NCI-H82 treated with DMSO at 0.1 percent for 48 hours (cell line): ENCODE data around the gene LTBP1.

Source experiments
- DNase-seq: peaks from one replicate; lab custom pipeline; 2025; ENCODE audit not compliant: unreplicated experiment; lab: John Stamatoyannopoulos, UW

LTBP1 gene

DNA sequence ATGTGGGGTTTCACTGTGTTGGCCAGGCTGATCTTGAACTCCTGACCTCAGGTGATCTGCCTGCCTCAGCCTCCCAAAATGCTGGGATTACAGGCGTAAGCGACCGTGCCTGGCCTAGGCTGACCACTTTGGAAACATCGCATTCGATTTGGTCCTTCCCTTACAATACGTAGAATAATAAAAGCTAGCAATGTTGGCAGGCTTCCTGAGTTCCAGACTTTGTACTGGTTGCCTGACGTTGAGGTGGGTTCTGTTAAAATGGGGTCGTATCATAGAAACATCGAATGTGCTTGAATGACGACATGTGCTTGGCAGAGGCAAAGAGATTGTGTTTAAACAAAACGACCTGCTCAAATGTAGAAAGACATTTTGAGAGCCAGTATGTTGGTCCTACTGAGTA is 56.1 kb downstream of the LTBP1 start:
- no peak for DNase-seq

DNA sequence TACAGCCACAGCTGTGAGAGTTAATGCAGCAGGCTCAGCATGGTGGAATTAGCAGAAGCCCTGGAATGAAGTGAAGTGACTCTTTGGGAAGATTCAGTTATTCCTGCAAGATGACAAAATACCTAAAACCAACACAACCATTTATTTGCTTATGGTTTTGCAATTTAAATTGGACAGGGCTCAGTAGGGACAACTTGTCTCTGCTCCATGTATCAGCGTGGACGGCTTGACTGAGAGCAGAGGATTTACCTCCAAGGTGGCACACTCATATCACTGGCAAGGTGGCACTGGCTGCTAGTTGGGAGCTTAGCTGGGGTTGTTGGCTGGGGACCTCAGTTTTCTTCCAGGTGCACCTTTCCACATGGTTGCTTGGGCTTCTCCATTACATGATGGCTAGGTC is 58.3 kb downstream of the LTBP1 start:
- no peak for DNase-seq

DNA sequence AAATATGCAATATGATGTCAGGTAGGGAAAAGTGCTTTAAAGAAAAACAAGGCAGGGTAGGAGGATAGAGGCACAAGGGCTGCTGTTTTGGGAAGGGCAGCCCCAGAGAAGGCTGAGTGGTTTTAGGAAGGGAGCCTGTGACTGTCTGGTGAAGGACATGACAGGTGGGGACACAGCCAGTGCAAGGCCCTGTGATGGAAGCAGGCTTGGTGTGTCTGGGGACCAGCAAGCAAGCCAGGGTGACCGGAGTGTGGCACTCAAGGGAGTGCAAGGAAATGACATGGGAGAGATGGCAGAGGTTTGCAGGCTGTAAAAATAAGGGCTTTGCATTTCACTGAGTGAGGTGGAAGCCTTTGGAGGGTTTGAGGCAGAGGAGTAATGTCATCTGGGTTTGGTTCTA is 62.0 kb downstream of the LTBP1 start:
- no peak for DNase-seq

DNA sequence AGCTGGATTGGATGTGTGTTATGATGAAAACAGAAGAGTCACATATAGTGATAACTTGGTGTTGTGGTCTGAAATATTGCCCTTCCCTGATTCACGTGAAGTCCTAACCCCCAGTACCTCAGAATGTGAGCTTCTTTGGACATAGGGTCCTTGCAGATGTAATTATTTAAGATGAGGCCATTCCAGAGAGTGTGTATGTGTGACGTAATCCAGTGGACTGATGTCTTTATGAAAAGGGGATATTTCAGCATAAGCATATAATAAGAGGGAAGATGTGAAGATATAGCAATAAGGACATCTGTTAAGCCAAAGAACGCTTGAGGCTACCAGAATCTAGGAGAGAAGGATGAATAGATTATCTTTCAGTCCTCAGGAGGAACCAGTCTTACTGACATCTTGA is 62.5 kb downstream of the LTBP1 start:
- DNase-seq: no peak

DNA sequence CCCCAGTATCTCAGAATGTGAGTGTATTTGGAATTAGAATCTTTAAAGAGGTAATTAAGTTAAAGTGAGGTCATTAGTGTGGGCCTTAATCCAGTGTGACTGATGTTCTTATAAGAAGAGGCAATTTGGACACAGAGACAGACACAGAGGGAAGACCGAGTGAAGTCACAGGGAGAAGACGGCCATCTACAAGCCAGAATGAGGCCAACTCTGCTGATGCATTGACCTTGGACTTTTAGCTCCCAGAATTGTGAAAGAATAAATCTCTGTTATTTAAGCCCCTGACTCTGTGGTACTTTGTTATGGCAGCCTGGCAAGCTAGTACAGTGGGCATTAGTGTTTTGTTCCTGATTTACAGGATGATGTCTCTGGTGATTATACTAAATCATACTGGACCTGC is 64.6 kb downstream of the LTBP1 start:
- peak; percentile 31 for DNase-seq

DNA sequence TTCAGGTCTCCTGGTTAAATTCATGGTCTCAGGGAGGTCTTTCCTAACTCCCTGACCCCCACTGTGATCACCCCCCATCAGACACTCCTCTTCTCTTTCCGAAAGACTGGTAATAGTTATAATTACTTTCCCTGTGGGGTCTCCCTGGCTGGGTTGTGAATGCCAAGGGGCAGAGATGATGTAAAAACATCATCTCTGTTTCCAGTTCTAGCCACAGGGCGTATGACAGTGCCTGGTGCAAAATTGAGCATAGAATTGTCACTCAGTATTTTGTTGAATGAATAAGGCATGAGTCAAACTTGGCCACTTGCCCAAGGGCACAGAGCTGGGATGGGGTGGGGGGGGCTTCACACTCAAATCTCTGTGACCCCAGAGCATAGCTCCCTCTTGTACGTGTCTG is 65.2 kb downstream of the LTBP1 start:
- no peak for DNase-seq

DNA sequence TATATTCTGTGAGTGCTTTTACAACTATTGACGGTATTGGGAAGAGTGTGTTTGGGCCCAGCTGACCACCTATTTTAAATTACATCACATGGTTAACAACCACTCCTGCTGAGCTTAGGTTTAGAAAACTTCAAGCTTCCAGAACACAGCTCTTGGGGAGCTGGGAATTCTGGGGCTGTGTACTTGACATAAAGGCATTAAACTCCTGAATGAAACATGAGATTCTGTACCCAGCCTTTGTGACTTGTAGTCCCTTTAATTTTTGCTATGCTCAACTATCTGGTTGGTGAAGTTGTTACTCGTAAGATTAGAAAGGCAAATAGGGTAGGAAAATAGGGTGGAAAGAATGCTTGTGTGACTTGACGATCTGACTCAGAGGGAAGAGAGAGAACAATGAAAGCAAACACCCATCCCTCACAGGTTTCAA is 66.9 kb downstream of the LTBP1 start:
- no peak for DNase-seq

DNA sequence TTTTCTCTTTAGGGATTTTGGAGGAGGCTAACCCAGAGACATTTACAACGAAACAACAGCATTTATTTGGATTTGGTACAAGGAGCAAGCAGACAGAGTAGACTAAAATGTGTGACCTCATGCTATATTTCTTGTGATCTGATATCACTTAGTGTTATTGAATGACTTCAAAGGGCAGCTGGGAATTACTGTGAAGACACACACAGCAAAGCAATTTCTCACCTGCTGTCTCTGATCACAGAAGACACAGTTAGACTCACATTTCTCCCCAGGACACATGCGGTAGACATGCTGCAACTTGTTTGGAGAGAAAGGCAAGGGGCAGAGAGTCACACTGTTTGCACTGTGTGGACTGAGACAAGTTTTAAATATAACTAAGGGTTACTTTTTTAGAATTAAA is 67.5 kb downstream of the LTBP1 start:
- DNase-seq: no peak

DNA sequence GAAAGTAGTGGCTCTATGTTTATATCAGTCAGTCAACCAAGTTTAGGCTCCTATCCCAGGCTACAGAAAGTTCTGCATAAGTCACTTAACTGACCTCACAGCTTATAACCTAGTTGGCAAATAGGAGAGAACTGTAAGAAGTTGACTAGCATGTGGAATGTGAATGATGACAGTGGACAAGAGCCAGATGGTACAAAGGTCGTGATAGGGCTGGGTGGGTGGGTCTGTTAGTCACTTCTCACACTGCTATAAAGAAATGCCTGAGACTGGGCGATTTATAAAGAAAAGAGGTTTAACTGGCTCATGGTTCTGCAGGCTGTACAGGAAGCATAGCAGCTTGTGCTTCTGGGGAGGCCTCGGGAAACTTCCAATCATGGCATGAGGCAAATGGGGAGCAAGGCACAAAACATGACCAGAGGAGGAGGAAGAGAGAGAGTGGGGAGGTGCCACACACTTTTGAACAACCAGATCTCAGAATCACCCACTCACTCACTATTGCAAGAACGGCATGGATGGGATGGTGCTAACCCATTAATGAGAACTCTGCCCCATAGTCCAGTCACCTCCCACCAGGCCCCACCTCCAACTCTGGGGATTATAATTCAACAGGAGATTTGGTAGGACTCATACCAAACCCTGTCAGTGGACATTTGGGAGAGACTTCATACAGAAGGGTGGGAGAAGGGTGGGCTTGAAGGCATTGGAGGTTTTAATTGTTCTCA is 68.8 kb downstream of the LTBP1 start:
- no peak for DNase-seq

DNA sequence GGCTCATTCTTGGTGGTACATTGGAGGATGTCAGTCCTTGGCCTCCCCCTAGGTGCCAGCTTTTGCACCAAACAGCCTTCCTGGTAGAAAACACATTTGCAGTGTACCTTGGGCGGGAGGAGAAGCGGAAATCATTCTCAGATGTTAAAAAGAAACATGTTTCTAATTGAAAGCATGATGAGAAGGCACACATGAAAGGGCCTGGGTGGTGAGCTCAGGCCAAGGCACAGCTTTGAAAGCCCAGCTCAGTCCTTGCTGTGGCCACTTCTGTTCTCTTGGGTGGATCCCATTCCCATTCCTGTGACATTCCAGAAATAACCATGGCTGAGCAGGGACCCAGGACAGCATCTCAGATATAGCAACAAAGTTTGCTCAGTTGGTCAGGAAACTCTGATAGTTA is 71.5 kb downstream of the LTBP1 start:
- no peak for DNase-seq

DNA sequence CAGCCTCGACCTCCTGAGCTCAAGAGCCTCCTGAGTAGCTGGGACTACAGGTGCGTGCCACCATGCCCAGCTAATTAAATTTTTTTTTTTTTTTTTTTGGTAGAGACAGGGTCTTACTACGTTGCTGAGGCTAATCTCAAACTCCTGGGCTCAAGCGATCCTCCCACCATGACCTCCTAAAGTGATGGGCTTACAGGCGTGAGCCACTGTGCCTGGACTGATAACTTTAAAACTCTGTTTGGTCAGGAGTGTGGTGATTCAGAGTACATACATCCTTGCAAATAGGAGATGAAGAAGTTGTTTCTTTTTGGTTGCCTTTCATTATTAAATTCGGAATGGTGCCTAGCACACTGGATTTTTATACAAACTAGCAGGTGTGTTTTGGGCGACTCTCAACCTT is 73.0 kb downstream of the LTBP1 start:
- DNase-seq: no peak

DNA sequence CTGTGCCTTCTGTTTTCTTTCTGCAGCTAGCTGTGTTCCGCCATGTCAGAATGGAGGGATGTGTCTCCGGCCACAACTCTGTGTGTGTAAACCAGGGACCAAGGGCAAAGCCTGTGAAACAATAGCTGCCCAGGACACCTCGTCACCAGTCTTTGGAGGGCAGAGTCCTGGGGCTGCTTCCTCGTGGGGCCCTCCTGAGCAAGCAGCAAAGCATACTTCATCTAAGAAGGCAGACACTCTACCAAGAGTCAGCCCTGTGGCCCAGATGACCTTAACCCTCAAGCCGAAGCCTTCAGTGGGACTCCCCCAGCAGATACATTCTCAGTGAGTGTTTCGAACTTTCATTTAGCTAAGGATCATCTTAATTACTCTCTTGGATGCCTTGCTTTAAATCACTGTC is 74.1 kb downstream of the LTBP1 start:
- no peak for DNase-seq

DNA sequence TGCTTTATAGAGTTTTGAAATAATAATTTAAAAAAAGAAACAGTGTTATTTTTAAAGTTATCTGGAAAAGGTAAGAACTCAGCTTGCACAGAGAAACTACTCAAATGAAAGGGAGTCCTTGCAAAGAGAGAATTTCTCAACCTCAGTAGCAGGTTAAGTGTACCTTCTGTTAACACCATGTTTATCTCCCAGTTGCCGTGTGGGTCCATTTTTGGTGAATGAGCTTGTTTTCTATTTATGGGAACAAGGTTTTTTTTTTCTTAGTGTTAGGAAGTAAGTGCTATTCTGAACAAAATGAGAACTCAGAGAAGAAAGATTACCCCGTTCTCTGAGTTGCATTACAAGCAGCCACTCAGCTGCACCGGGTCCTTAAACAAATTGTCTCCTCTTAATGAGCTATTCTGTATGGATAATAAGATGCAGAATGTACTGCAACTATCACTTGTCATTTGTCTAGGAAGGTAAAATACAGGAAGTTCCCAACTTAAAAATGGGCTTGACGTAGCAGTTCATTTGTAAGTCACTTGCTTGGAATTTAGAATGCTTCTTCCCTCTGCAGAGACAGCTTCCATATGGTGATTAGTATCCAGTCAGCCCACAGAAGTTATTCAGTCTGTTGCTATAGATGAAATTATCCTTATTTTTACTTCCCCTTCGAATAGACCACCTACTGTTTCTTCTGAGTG is 74.9 kb downstream of the LTBP1 start:
- no peak for DNase-seq

DNA sequence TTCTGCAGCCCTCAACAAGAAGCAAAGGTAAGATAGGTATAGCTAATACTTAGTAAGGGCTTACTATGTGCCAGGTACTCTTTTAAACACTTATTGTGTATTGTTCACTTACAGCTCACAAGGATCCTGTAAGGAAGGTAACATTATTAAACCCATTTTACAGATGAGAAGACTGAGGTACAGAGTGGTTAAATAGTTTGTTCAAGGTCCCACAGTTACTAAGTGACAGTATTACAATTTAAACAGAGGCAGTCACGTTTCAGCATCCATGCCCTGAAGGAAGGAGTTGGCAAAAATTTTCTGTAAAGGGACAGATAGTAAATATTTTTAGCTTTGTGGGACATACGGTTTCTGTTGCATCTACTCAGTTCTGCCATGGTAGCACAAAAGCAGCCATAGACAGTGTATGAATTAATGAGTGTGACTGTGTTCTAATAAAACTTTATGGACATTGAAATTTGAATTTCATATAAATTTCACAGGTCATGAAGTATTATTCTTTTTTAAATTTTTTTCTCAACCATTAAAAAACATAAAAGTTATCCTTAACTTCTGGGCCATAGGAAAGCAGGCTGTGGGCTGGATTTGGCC is 75.7 kb downstream of the LTBP1 start:
- no peak for DNase-seq

DNA sequence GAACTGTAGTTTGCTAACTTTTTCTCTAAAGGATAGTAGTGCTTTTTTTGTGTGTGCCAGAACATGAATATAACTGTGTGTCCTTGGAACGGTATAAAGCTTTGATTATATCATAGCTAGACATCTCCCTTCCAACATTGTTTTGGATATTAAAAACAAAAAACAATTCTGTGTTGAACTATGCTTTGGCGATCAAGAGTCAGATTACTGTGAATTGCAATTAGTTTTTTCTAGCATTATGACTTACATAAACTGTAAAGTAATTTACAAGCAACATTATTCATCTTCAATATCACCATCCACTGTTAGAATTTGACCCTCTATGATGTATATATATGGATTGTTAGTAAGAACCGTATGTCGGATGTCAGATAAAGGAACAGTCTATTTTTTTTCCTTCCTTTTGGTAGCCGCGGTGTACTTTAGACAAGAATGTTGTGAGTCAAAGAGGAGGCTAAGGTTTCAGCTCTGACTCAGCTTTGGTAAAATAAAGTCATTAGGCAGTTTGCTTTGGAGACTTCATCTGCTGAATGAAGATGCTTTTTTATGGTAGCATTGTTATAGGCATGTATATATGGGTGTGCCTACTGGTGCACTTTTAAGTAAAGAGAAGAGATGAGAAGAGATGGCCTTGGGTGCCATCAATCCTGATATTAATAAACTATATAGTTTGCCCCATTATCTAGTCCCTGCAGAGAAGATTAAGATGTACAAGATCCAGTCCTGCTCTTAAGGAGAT is 76.4 kb downstream of the LTBP1 start:
- no peak for DNase-seq

DNA sequence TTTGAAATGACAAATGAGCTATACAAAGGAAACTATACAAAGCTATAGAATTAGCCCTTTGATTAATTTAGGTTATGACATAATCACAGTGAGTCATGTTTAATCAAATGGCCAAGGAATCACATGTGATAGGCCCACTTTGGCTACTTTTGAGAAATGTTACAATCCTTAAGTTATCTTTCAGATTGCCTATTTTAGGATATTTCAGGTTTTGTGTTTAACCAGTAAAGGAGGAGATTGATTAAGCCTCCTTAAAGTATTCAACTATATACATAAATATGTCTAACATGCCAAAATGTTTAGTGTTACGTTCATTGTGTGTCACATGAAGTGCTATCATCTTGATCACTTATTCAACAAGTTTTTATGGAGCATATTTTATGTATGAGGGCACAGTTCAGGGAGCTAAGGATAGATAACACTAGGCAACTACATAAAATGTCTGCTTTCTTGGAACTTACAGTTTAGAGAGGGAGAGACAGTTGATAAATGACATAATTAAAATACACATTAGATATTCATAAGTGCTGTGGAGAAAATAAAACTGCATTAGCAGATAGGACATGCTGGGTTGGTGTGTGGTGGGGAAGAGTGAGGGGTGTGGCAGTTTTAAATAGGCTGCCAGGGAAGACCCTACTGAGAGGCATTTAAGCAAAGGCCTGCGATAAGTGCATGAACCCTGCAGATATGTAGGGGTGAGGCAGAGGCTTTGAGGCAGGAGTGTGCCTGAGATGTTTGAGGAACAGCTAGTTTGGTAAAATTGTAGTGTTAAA is 77.2 kb downstream of the LTBP1 start:
- DNase-seq: no peak

DNA sequence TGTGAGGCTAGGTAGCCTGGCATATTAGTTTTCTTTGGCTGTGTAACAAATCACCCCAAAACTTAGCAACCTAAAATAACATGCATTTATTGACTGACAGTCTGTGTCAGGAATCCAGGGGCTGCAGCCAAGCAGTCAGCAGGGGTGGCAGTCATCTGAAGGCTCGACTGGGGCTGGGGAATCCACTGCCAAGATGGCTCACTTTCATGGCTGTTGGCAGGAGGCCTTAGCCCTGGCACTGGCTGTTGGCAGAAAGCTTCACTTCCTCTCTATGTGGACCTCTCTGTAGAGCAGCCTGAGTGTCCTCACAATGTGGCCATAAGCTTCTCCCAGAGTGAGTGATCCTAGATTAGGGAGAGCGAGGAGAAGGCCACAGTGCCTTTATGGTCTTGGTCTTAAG is 78.0 kb downstream of the LTBP1 start:
- DNase-seq: no peak

DNA sequence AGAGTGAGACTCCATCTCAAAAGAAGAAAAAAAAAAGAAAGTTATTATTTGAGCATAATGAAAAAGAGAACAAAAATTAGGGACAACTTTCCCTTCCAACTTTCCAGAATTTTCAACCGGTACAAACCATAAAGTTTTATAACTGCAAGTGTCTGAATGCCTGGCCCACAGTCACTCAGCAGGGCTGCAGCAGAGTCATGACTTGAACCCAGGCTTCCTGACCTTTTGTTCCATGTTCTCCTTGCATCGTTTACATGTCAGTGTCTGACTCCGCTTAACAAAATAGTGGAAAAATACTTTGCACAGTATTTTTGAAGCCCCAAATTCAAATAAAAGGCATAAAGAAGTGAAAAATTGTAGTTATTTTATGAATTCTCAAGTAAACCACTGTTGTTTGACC is 82.7 kb downstream of the LTBP1 start:
- DNase-seq: no peak

DNA sequence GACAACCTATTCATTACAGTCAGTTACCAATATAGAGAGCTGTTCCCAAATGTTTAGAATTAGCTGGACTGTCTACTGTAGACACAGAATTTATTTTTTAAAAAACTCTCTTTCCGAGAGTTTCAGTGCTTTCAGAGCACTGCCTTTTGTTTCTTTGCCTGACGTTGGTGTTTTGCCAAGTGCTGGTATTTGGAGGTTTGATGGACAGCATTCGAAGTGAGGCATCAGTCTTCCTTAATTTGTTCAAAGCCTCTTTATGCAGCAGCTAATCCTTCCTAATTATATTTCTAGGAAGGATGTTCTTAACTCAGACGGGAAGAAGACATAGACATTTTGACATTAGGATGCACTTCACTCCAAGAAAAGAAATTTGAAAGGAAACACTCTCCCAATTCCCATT is 83.2 kb downstream of the LTBP1 start:
- DNase-seq: peak; percentile 67

DNA sequence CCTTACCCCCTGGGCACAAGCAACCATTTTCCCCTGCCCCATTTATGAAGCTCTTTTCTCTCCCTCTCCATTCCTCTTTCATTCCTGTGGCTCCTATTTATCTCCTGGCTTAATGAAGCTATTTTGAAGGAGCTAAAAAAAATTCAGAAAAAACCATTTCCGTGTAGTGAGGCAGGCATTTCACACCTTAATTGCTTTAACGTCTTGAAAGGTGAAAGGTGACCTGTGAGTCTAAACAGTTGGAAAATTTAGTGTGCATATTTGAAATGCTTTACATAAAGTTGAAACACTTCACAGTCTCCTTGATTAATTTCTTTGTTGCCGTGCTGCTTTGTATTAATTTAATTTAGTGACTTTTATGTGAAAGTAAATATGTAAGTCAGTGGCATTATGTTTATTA is 83.6 kb downstream of the LTBP1 start:
- DNase-seq: no peak

DNA sequence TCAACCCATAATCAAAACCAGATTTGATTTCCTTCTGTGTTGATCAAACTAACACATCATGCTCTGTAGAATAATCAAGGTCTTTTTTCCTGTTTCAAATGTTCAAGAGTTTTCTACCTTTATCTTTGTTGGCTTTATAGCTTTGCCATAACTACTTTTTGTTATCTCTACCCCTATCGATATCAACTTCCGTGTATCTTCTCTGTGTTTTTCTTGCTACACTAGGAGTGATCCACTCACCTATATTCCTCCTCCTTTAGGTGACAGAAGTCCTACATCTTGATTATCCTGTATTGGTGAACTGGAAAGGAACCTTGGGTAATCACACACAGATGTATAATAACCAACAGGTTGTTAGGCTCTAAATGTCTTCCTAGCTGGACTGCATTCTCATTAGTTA is 85.5 kb downstream of the LTBP1 start:
- DNase-seq: no peak
